K562 (cell line): ENCODE data around the gene CREG2. TPM values are rescaled to one million over a fixed set of nuclear protein-coding genes. Genes with fewer than 3 reads are reported as not detected.

Source experiments
- ATAC-seq: fragments of 200-7000 bp; cut with Tn5 transposase; 3 replicates; pipeline ENCODE4 v1.9.1; 2020; ENCODE audit warnings: moderate library complexity
- BruUV-seq: library from RNA; stranded (reverse); fragments of 400-500 nt; replicated peaks from 2 replicates; lab custom pipeline; 2021; lab: Mats Ljungman, UMichigan
- CTCF ChIA-PET: fragments of 300-600 bp; formaldehyde crosslinking; extraction: SDS; loops from one replicate; lab custom pipeline; 2021; ENCODE audit warnings: low intra/inter-chr PET ratio; lab: Yijun Ruan, JAX
- POLR2A ChIA-PET: fragments of 300-600, 350-650 bp; sonication (Branson Sonifier 250); formaldehyde crosslinking; extraction: SDS; loops from one replicate; lab custom pipeline; 2021; ENCODE audit warnings: antibody characterized with exemption, inconsistent platforms; lab: Yijun Ruan, JAX
- DNase-seq, 4 experiments: peaks; one replicate each; pipeline versions ENCODE4 v3.0.0 to v3.0.0-alpha.2; 2011 to 2018; ENCODE audit warnings: low spot score in 3 of 4, mixed read lengths in 3 of 4; ENCODE audit errors: extremely low read depth in 1 of 4
- FAIRE-seq: peaks from 2 replicates; lab custom pipeline; 2011; peaks lifted over from hg19 to GRCh38; lab: Jason Lieb, UNC
- H2AFZ ChIP-seq: 2 replicates; pipeline ENCODE4 v1.6.0; 2011; ENCODE audit warnings: low read depth, low read length, control low read depth, inconsistent platforms
- H3K27ac ChIP-seq: fragments of 200-600 bp; 3 replicates; pipeline ENCODE4 v1.8.0; 2011; ENCODE audit warnings: low read depth, mild to moderate bottlenecking, control low read depth, inconsistent platforms, low read length, moderate library complexity, mixed read lengths; ENCODE audit errors: extremely low read depth
- H3K27me3 ChIP-seq, 2 experiments: fragments of 300-600 bp in 1 of 2; 2 replicates in 1 of 2; 3 replicates in 1 of 2; pipeline versions ENCODE4 v1.6.0 to v1.8.0; 2011; ENCODE audit warnings: inconsistent platforms in 2 of 2, low read length in 2 of 2, mild to moderate bottlenecking in 1 of 2, mixed read lengths in 1 of 2, moderate library complexity in 1 of 2; ENCODE audit not compliant: control insufficient read depth in 2 of 2, insufficient read depth in 2 of 2
- H3K36me3 ChIP-seq: fragments of 300-600 bp; 3 replicates; pipeline ENCODE4 v1.8.0; 2011; ENCODE audit warnings: mild to moderate bottlenecking, low read length, inconsistent platforms; ENCODE audit not compliant: control insufficient read depth, insufficient read depth
- H3K4me1 ChIP-seq, 2 experiments: fragments of 200-600 bp in 1 of 2; replicated peaks in 1 of 2; 2 replicates in 1 of 2; 3 replicates in 1 of 2; pipeline versions ENCODE4 v1.5.1 to v1.8.0; 2011; ENCODE audit warnings: inconsistent platforms in 2 of 2, low read length in 2 of 2, mild to moderate bottlenecking in 1 of 2, mixed read lengths in 1 of 2, moderate library complexity in 1 of 2; ENCODE audit not compliant: control insufficient read depth in 2 of 2, insufficient read depth in 2 of 2
- H3K4me2 ChIP-seq: 2 replicates; pipeline ENCODE4 v1.6.1; 2011; ENCODE audit warnings: low read length, control low read depth, inconsistent platforms, mixed read lengths; ENCODE audit not compliant: insufficient read depth
- H3K4me3 ChIP-seq: fragments of 200-600 bp; sonication (generic), shearing (Covaris generic); 2 replicates; pipeline ENCODE4 v1.5.1; 2016; ENCODE audit warnings: control low read depth, inconsistent platforms
- H3K79me2 ChIP-seq: fragments of 200-600 bp; 3 replicates; pipeline ENCODE4 v1.8.0; 2011; ENCODE audit warnings: low read length, inconsistent platforms; ENCODE audit not compliant: control insufficient read depth, insufficient read depth
- H3K9ac ChIP-seq, 2 experiments: 2 replicates each; pipeline versions ENCODE4 v1.6.0 to v1.6.1; 2011; ENCODE audit warnings: low read depth in 2 of 2, low read length in 2 of 2, control low read depth in 1 of 2, inconsistent platforms in 1 of 2, mild to moderate bottlenecking in 1 of 2, mixed read lengths in 1 of 2; ENCODE audit not compliant: insufficient read depth in 1 of 2
- H3K9me1 ChIP-seq: one replicate; pipeline ENCODE4 v1.6.0; 2011; ENCODE audit warnings: inconsistent platforms, mild to moderate bottlenecking, low read length, moderate library complexity; ENCODE audit not compliant: control insufficient read depth, insufficient read depth
- H3K9me3 ChIP-seq: replicated peaks from 2 replicates; pipeline ENCODE4 v1.5.1; 2011; ENCODE audit warnings: low read depth, low read length, inconsistent platforms; ENCODE audit not compliant: control insufficient read depth, insufficient read depth
- H4K20me1 ChIP-seq: replicated peaks from 2 replicates; pipeline ENCODE4 v1.6.1; 2011; ENCODE audit warnings: low read length, inconsistent platforms, mixed read lengths; ENCODE audit not compliant: control insufficient read depth, insufficient read depth
- BHLHE40 ChIP-seq: IDR thresholded peaks from 2 replicates; pipeline ENCODE4 v1.6.1; 2011; ENCODE audit warnings: low read length, improper control_type of control experiment
- EP400 ChIP-seq: fragments of 450-650 bp; IDR thresholded peaks from 2 replicates; pipeline ENCODE4 v1.6.1; 2017; ENCODE audit warnings: antibody characterized with exemption, mild to moderate bottlenecking, moderate library complexity
- EZH2 ChIP-seq: IDR thresholded peaks from 2 replicates; pipeline ENCODE4 v1.6.1; 2012; ENCODE audit warnings: low read depth, mild to moderate bottlenecking, inconsistent platforms, low read length, borderline replicate concordance
- GABPB2 ChIP-seq: fragments of 250-450 bp; sonication (Bioruptor Pico); conservative IDR thresholded peaks from 2 replicates; pipeline ENCODE4 v1.5.1; 2021; ENCODE audit warnings: mild to moderate bottlenecking
- HSF4 ChIP-seq: fragments of 250-450 bp; sonication (Bioruptor Pico); IDR thresholded peaks from 2 replicates; pipeline ENCODE4 v2.1.2; 2022; ENCODE audit warnings: mild to moderate bottlenecking, moderate library complexity, borderline replicate concordance
- KDM4B ChIP-seq, 2 experiments: fragments of 450-650 bp in 1 of 2; sonication (generic) in 1 of 2; IDR thresholded peaks; 2 replicates each; pipeline ENCODE4 v1.6.1; 2016 to 2017; ENCODE audit warnings: borderline replicate concordance in 2 of 2, antibody characterized with exemption in 1 of 2, low read depth in 1 of 2, mild to moderate bottlenecking in 1 of 2
- KLF1 ChIP-seq: fragments of 450-650 bp; IDR thresholded peaks from 2 replicates; pipeline ENCODE4 v1.6.1; 2016; ENCODE audit warnings: missing genetic modification characterization, missing compliant biosample characterization
- KLF6 ChIP-seq: fragments of 250-450 bp; sonication (Bioruptor Pico); IDR thresholded peaks from 2 replicates; pipeline ENCODE4 v1.4.0; 2020; ENCODE audit warnings: mild to moderate bottlenecking, moderate library complexity, borderline replicate concordance
- NFXL1 ChIP-seq: fragments of 450-650 bp; formaldehyde crosslinking; IDR thresholded peaks from 2 replicates; pipeline ENCODE4 v1.4.0; 2021; ENCODE audit warnings: mild to moderate bottlenecking
- NRF1 ChIP-seq, 2 experiments: fragments of 450-650 bp; IDR thresholded peaks in 1 of 2; conservative IDR thresholded peaks in 1 of 2; 2 replicates each; pipeline ENCODE4 v1.6.1; 2014; ENCODE audit warnings: mild to moderate bottlenecking in 2 of 2
- PYGO2 ChIP-seq: fragments of 450-650 bp; IDR thresholded peaks from 2 replicates; pipeline ENCODE4 v1.6.1; 2016; ENCODE audit warnings: mild to moderate bottlenecking, missing genetic modification characterization, moderate library complexity, missing compliant biosample characterization
- ZNF408 ChIP-seq: fragments of 250-450 bp; sonication (Bioruptor Pico); IDR thresholded peaks from 2 replicates; pipeline ENCODE4 v1.4.0; 2020; ENCODE audit warnings: low read depth, mild to moderate bottlenecking, moderate library complexity
- WGBS: fragments of 100-300 bp; shearing (Covaris generic); methylation state at CpG from one replicate; pipeline ENCODE4 v1.1.6; 2016; ENCODE audit warnings: low coverage, mixed read lengths; ENCODE audit not compliant: insufficient coverage; ENCODE audit errors: missing lambda C conversion rate; 5-methylcytosine and 5-hydroxymethylcytosine counted together
- in situ Hi-C: fragments of 300-500 bp; cut with MboI; formaldehyde crosslinking; loops from 4 replicates; pipeline ENCODE4 v1.15.0; 2018; ENCODE audit warnings: inconsistent platforms, mixed read lengths
- intact Hi-C: fragments of 100-400 bp; cut with micrococcal nuclease; formaldehyde crosslinking; loops from 2 replicates; pipeline ENCODE4 v1.14.2; 2022
- polyA plus RNA-seq, 8 experiments: library from polyadenylated mRNA; depleted of rRNA in 4 of 8; stranded (reverse) in 5 of 8; unstranded in 3 of 8; fragments of >200 nt; fragmentation: Nextera tagmentation in 2 of 8; fragmentation: Illumina TruSeq in 1 of 8; extraction: Ambion mirVana in 2 of 8; extraction: Trizol in 1 of 8; gene quantifications; 2 replicates each; pipeline versions ENCODE4 v1.2.1 to v1.2.3, GENCODE V29; 2011 to 2014; ENCODE audit warnings: inconsistent platforms in 1 of 8, missing spikeins in 1 of 8
- total RNA-seq, 7 experiments: library from RNA; depleted of rRNA in 6 of 7; stranded (reverse); fragments of >200 nt in 6 of 7; fragmentation: Illumina TruSeq in 2 of 7; extraction: Trizol in 2 of 7; gene quantifications; 2 replicates each; pipeline versions ENCODE4 v1.2.1 to v1.2.3, GENCODE V29; 2011 to 2021; ENCODE audit warnings: low replicate concordance in 1 of 7
- TF ChIP-seq, protein P1 (sequence below): sonication (generic); formaldehyde crosslinking; IDR thresholded peaks from 2 replicates; pipeline ENCODE4 v1.8.1; 2023; ENCODE audit warnings: mild to moderate bottlenecking, missing genetic modification reagents
- TF ChIP-seq, protein P2 (sequence below): conservative IDR thresholded peaks from 2 replicates; pipeline ENCODE4 v1.6.1; 2011; ENCODE audit warnings: low read depth, mild to moderate bottlenecking, low read length; ENCODE audit not compliant: control insufficient read depth

CREG2 gene
- total and polyA plus RNA-seq, 9 of the 15 experiments (the other 6 are each of a cell fraction or from before 2014, with no cell fraction given) = not detected

DNA sequence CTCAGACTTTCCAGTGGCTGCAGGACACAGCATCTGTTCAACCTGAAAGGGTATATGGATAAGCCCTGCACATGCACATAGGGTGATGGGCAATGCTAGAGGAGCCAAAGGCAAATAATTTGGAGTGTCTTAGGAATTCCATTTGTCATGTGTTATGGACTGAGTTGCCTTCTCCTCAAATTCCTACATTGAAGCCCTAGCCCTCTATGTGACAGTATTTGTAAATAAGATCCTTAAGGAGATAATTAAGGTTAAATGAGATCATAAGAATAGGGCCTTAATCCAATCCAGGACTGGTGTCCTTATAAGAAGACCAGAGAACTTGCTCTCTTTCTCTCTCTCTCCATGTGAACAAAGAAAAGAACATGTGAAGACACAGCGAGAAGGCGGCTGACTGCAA, 42.9 kb upstream of the CREG2 start:
- Histone ChIP-seq H4K20me1 (peaks cover 6% of the 10 kb centered on the region), H3K9me1 (no peaks in the 10 kb centered on the region), H3K4me3 (no peak overlapping the region), H3K4me1 (peaks cover 0 to 3% of the 10 kb centered on the region in 2 experiments; a peak in 2 of 5 replicates), H3K9ac (no peak overlapping the region), H3K36me3 (no peaks in the 10 kb centered on the region), H3K79me2 (no peaks in the 10 kb centered on the region), H3K4me2 (no peak overlapping the region), H3K27me3 (peaks cover 17 to 45% of the 10 kb centered on the region in 2 experiments), H2AFZ (no peak overlapping the region), H3K9me3 (no peaks in the 10 kb centered on the region), H3K27ac (no peak overlapping the region)
- ATAC-seq (no peak), FAIRE-seq (no peak), DNase-seq (no peak)
- intact Hi-C loops (no loop called here), in situ Hi-C loops (no loop called here)
- BruUV-seq = no TSS peak
- TF ChIP-seq, protein P1, sequence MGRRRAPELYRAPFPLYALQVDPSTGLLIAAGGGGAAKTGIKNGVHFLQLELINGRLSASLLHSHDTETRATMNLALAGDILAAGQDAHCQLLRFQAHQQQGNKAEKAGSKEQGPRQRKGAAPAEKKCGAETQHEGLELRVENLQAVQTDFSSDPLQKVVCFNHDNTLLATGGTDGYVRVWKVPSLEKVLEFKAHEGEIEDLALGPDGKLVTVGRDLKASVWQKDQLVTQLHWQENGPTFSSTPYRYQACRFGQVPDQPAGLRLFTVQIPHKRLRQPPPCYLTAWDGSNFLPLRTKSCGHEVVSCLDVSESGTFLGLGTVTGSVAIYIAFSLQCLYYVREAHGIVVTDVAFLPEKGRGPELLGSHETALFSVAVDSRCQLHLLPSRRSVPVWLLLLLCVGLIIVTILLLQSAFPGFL (CRISPR knock-in tag) = no peak
- TF ChIP-seq EZH2 = no peak
- no peak for TF ChIP-seq BHLHE40
- no peak for TF ChIP-seq NRF1 (conservative IDR thresholded peaks at IDR 0.05 in 1 of 2, IDR thresholded peaks at IDR 0.05 in 1 of 2)
- CTCF ChIA-PET = no interaction called here
- 0% methylated on average over 2 of the region's 2 CpGs for WGBS
- POLR2A ChIA-PET = no interaction called here

DNA sequence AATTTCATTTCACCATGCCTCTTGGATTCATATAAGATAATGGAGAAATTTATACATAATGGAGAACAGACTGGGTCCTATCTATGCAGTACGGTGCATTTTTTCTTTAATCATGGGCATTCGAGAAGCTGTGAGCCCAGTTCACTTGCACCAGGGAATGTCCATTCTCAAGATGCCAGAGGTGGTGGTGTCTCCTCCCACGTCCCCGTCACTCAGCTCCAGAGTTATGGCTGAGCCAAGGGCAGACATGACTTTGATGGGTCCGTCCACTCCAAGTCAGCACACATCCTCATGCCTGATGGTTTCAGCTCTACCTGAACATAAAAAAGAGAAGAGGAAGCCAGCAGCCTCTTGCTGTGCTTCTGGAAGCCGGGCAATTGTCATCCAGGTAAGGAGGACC, 42.1 kb upstream of the CREG2 start:
- ATAC-seq (no peak), FAIRE-seq (no peak)
- 3% methylated on average over 6 of the region's 6 CpGs for WGBS
- TF ChIP-seq KDM4B (IDR thresholded peaks at IDR 0.05; ENCODE audit: borderline replicate concordance in 2 of 2, low read depth in 1 of 2) (no peak), KLF6 (CRISPR knock-in tag) (no peak), KLF1 (tag) (no peak), ZNF408 (CRISPR knock-in tag) (no peak), GABPB2 (CRISPR knock-in tag) (no peak), PYGO2 (tag) (no peak), EP400 (no peak), NFXL1 (no peak), HSF4 (no peak)
- TF ChIP-seq, protein P2, sequence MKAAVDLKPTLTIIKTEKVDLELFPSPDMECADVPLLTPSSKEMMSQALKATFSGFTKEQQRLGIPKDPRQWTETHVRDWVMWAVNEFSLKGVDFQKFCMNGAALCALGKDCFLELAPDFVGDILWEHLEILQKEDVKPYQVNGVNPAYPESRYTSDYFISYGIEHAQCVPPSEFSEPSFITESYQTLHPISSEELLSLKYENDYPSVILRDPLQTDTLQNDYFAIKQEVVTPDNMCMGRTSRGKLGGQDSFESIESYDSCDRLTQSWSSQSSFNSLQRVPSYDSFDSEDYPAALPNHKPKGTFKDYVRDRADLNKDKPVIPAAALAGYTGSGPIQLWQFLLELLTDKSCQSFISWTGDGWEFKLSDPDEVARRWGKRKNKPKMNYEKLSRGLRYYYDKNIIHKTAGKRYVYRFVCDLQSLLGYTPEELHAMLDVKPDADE = no peak

More for the DNA sequence above, 42.1 kb upstream of the CREG2 start:
- no peaks in the 10 kb centered on the region for H3K9me1 ChIP-seq
- H3K9ac ChIP-seq = no peak overlapping the region
- no peaks in the 10 kb centered on the region for H3K79me2 ChIP-seq
- H3K36me3 ChIP-seq = no peaks in the 10 kb centered on the region
- no peak overlapping the region for H3K4me2 ChIP-seq
- peaks cover 6% of the 10 kb centered on the region for H4K20me1 ChIP-seq
- BruUV-seq = no TSS peak
- in situ Hi-C loops (no loop called here), intact Hi-C loops (no loop called here)
- ChIA-PET CTCF (no interaction called here), POLR2A (no interaction called here)
- DNase-seq = no peak
- H3K4me1 ChIP-seq = no peaks in the 10 kb centered on the region; a peak in 1 of 5 replicates
- H3K4me3 ChIP-seq = no peak overlapping the region
- no peak overlapping the region for H3K27ac ChIP-seq
- H3K9me3 ChIP-seq = no peaks in the 10 kb centered on the region
- H2AFZ ChIP-seq = no peak overlapping the region
- peaks cover 12 to 38% of the 10 kb centered on the region in 2 experiments for H3K27me3 ChIP-seq
